A673 (cell line): Measurements from ENCODE around the gene KANSL2.

Experiments
- CTCF ChIP-seq: fragments of 300-800, 200-600 bp; sonication (generic); conservative IDR thresholded peaks from 2 replicates; pipeline ENCODE4 v1.5.1; 2017; ENCODE audit warnings: low read depth, mild to moderate bottlenecking, antibody characterized with exemption, low read length, moderate library complexity, mixed read lengths
- EZH2 ChIP-seq: fragments of 200-600 bp; sonication (generic); IDR thresholded peaks from 2 replicates; pipeline ENCODE4 v1.6.1; 2017; ENCODE audit warnings: borderline replicate concordance, low read depth, mild to moderate bottlenecking, mixed read lengths, antibody characterized with exemption, low read length; ENCODE audit not compliant: poor library complexity, severe bottlenecking

GRCh38 chr12:48681710-48682532 lies at the start of gene KANSL2:
- TF ChIP-seq CTCF, result no peak
- TF ChIP-seq EZH2, result no peak
